GM18858 (cell line): Measurements from ENCODE around the gene TXNRD1.
"Not testable (repeated sequence)": the region's sequence is repeated elsewhere in the genome, so short reads cannot be mapped to it uniquely, and the experiment has no call there.

Experiments
- ATAC-seq: cut with Tn5 transposase; IDR thresholded peaks from one replicate; pipeline ENCODE4 v1.9.1; 2021; ENCODE audit not compliant: unreplicated experiment

TXNRD1 gene

DNA sequence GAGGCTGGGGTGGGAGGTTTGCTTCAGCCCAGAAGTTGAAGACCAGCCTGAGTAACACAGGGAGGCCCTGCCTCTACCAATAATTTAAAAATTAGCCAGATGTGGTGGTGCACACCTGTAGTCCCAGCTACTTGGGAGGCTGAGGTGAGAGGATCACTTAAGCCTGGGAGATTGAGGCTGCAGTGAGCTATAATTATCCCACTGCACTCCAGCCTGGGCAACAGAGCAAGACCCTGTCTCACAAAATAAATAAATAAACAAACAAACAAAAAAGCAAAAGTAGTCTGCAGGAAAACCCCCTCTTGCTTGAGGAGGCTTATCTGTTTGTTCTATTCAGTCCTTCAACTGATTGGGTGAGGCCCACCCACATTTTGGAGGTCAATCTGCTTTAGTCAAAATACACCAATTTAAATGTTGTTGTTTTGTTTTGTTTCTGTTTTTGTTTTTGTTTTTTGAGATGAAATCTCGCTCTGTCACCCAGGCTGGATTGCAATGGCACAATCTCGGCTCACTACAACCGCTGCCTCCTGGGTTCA lies 24.9 kb upstream of the TXNRD1 start:
- no peak for ATAC-seq

DNA sequence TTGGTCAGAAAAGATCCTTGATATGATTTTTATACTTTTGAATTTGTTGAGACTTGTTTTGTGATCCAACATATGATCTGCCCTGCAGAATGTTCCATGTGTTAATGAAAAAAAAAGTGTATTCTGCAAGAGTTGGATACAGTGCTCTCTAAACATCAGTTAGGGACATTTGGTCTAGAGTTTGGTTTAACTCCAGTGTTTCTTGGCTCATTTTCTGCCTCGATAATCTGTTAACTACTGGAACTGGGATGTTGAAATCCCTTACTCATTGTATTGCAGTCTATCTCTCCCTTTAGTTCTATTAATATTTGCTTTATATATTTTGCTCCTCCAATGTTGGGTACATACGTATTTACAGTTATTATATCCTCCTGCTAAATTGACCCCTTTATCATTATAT lies 18.3 kb upstream of the TXNRD1 start:
- no peak for ATAC-seq

DNA sequence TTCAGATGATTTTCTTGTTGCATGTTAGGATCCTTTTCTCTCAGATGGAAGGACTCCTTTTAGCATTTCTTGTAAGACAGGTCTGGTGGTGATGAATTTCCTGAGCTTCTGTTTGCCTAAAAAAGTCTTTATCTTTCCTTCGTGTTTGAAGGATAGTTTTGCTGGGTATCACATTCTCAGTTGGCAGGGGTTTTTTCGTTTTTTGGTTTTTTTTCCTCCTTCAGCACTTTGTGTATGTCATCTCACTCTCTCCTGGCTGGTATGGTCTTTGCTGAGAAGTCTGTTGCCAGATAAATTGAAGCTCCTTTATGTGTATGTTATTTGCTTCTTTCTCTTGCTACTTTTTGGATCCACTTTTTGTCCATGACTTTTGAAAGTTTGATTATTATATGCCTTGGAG lies 15.6 kb upstream of the TXNRD1 start:
- ATAC-seq: no peak

DNA sequence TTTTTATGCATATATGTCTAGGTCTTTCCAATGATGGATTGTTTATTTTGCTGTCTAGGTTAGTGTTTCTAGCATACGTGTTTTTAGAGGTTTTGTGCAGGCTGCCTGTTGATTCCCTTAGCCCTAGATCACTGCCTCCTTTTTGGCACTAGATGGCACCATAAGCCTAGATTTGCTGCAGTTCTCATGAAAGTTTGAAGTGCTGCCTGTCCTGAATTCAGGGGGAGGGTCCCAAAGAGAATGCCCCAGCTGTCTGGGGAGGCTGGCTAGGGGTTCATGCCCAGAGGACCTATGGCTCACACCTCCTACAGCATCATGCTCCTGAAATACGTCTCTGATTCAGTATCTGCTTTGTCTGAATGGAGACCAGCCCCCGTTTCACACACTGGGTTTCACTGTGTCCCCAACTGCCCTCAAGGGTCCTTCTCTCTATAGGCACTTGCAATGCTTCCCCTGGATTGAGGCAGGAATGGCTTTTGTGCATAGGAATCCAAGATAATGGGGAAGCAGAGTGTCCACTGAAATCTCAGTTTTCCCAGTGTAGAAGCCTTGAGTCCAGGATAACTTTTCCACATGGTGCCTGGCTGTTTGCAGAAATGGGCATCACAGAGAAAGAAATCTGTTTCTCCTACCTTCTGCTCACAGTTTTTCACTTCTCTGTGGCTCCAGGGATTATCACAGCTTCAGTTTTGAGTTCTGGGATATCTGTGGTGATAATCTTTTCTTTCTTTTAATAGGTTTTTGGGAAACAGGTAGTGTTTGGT lies 14.2 kb upstream of the TXNRD1 start:
- ATAC-seq: no peak

DNA sequence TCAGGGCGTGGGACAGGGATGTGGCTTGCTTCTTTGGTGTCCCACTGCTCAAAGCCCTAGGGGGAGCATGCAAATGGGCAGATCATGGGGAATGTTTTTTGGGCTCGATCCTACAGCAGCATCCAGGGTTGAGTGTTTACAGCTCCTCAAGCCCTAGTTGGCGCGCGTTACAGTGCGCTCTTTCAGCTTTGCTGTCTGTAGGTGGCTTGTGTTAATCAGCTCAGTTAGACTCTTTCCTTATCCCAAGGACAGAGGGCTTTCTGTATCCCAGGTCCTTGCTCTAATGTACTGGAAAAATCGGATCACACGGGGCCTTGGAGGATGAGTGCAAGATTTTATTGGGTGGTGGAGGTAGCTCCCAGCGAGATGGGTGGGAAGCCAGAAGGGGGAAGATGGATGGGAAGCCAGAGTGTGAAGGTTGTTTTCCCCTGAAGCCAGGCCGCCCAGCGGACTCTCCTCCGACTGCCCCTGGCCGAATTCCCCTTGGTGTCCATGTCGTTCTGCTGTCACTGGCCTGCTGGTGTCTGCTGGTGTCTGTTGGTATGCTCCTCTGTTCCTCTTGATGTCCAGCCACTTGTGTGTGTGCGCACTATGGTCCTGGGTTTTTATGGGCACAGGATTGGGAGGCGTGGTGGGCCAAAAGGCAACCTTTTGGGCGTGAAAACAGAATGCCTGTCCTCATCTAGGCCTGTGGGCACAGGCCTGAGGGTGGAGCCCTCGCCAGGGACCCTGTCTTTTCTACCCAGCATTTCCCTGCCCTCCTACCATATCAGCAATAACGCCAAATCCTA lies 10.7 kb upstream of the TXNRD1 start:
- no peak for ATAC-seq

DNA sequence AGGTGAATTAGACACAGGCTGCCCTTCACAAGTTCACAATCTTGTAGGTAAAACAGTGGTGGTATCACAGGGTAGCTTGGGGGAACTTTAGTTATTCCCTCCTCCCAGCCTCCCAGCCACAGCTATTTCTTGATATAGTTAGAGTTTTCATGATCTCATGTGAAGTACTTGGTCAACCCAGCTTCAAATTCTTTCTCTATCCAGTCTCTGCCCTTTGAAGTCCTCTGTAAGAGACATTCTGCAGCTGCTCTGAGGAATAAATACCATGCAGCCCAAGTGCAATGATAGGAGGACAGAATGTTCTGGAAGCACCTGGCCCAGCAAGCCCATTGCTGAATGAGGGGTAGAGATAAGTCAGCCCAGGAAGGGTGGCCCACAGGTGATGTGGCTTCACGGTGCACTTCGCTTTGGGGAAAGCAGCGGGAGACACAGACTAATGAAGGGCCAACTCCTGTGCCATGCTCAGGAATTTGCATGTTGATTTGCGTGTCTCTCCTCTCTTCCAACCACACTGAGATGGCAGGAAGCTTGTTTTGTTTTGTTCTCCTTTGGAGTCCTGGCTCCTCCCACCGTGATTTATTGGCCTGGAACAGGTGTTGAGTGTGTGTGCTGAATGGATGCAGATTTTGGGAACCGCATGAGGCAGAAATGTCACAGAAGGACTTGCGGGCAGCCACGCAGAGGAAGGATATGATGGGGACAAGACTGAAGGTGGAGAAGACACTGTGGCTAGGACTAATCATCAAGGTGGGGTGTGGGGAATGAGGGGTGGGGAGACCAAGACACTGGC lies 8.0 kb upstream of the TXNRD1 start:
- ATAC-seq: no peak

DNA sequence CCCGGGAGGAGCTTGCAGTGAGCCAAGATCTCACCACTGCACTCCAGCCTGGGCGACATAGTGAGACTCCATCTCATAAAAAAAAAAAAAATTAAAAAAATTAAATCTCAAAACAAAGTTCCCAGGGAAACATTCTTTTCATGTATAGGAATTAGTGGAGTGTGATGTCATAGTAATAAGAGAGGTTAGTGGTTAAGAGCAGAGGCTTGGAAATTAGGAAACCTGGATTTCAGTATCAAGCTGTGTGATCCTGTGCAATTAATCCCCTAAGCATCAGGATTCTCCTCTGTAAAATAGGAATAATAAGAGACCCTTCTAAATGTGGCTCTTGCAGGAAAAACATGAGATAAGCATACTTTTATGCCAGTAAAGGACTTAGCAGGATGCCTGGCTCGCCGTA lies 3.1 kb upstream of the TXNRD1 start:
- ATAC-seq: no peak

DNA sequence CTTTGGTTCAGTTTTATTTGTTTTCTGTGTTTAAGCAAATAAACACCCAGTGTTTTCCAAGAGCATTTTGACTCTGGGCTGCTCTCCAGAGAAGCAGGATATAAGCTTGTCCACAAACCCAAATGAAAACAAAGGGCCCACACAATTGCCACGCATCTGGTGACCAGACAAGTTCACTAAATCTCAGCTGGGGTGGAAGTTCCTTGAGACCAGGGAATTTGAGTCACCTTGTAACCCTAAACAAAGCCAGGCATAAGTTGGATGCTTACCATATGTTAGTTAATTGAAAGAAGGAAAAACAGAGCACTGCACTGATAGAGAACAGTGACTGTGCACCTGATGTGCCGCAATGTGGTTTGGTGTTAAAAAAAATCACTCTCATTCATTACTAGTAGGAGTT lies 1.6 kb upstream of the TXNRD1 start:
- ATAC-seq: no peak

DNA sequence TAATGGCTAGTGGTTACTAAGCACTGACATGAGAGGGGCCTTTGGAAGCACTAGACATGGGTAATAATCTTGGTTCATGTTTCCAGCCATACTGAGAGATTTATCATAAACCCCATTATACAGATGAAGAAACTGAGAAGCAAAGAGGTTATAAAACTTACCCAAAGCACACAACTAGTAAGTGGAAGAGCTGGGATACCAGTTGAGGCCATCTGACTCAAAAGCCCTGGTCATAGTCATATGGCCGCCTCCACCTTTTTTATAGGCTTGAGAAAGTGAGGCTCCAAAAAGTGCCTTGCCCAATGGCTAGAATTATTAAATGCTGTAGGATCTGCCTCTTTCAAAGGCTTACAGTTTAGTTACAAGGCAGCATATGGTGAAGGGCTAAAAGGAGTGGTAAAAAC lies 944 bp downstream of the TXNRD1 start:
- no peak for ATAC-seq

DNA sequence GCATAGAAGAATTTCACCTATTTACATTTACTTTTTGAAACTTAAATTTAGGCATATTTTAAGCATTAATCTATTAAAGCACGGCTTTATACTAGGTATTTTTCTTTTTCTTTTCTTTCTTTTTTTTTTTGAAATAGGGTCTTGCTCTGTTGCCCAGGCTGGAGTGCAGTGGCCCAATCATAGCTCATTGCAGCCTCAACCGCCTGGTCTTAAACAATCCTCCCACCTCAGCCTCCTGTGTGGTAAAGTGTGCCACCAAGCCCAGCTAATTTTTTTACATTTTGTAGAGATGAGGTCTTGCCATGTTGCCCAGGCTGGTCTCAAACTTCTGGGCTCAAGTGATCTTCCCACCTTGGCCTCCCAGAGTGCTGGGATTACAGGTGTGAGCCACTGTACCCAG lies 2.9 kb downstream of the TXNRD1 start:
- ATAC-seq: not testable (repeated sequence)

DNA sequence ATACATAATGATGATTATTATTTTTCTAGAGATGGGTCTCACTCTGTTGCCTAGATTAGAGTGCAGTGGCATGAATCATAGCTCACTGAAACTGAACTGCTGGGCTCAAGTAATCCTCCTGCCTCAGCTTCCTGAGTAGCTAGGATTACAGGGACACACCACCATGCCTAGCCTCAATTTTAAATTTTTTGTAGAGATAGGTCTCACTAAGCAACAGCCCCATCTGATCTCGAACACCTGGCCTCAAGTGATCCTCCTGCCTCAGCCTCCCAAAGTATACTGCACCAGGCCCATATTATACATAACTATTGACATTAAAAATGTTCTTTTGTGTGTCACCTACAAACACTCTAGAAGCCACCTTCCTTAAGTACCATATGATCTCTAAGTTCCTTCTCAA lies 3.4 kb downstream of the TXNRD1 start:
- ATAC-seq: no peak

DNA sequence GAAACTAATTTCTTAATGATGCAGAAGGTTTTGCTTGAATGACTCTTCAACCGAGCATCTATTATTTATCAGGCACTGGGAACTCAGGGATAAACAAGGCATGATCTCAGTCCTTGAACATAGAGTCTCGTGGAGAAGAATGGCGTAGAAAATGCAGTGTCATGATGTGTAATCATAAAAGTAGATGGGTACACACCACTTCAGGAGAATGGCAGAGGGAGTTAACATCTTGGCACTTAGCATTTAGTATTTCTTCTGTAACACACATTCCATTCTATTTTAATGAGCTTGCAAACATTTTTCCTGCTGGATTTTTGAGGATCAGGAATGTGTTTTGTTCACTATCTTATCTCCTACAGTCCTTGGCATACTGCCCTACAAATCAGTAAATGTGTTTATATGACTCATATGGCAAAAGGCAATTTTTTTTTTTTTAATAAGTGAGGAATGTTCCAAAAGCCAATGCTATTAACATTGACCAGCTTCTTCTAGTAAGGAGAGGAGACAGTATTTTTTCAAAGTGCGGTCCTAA lies 3.8 kb downstream of the TXNRD1 start:
- no peak for ATAC-seq

DNA sequence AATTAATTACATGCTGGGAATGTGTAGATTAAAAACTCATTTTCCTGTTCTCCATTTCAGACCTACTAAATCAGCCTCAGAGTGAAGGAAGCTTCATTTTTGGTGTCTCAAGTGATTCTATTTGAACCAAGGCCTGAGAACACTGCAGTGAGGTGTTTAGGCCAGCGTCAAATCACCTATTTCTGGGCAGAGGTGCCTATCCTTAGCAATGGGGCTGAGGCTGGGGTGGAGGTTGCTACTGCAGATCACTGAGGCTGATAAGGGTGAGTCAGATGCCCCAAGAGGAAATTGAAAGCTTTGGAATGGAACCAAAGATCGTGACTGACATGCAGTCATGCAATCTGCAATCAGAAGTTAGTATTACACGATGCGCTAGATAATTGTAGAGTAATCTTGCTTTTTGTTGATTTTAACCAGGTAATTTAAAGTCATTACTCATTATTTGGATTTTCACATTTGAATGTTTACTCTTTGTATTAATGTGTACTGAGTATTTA lies 4.4 kb downstream of the TXNRD1 start:
- no peak for ATAC-seq

DNA sequence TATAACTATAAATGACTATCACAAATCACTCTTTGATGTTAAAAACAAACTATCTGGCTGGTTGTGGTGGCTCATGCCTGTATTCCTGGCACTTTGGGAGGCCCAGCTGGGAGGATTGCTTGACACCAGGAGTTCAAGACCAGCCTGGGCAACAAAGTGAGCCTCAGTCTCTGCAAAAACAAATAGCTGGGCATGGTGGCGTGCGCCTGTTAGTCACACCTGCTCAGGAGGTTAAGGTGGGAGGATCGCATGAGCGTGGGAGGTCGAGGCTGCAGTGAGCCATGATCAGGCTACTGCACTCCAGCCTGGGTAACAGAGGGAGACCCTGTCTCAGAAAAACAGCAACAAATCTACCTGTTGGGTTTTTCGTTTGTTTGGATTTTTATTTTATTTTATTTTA lies 5.4 kb downstream of the TXNRD1 start:
- no peak for ATAC-seq

DNA sequence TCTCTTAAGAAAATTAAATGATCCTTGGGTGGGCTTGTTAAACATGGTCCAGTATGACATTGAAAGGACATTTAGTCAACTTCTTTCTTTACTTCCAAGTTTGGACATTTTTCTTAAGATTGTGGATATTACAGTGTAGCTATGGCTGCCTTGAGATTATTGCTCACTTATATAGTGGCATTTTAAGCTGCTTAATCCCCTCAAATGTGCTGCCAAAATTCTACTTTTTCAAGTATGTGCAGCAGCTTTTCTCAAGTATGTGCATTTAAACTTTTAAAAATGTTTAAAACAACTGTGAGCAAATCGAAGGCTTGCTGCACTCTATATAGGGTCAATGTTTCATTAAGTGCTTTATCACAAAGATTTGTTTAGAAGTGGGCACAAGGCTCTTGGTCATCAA lies 7.4 kb downstream of the TXNRD1 start:
- ATAC-seq: no peak

DNA sequence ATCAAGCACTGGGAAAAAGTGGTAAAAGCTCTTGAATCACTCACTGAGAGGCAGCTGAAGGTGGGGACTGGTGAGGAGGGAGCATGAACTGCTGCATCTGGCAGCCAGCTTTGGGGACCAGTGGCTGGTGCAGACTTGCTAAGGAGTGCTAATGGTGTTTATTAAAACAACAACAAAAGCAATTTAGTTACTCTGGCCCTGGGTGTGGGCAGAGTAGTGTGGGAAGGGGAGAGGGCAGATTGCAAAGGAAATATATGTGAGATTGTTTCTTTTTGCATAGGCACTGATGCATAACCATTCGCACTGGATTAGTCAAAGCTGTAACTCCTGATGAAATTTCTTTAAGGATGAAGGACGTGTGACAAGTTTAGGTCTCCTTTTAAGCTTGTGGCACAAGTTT lies 8.1 kb downstream of the TXNRD1 start:
- ATAC-seq: no peak

DNA sequence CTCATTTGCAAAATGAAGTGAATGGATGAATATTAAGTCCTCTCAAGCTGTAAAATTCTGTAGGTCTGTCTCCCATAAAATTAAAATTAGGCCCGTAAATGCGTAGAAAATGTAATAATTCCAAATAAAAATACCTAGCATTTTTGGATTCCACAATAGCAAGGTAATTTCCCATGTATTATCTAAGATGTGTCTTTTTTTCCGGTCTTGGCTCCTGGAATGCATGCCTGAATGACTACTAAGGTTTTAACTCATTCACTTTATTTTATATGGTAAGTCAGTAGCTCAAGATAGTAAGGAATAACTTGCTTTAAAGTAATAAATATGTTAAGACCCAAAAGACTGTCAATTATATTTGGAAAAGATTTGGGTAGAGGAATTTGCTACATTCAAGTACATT lies 11.1 kb downstream of the TXNRD1 start:
- ATAC-seq: no peak

DNA sequence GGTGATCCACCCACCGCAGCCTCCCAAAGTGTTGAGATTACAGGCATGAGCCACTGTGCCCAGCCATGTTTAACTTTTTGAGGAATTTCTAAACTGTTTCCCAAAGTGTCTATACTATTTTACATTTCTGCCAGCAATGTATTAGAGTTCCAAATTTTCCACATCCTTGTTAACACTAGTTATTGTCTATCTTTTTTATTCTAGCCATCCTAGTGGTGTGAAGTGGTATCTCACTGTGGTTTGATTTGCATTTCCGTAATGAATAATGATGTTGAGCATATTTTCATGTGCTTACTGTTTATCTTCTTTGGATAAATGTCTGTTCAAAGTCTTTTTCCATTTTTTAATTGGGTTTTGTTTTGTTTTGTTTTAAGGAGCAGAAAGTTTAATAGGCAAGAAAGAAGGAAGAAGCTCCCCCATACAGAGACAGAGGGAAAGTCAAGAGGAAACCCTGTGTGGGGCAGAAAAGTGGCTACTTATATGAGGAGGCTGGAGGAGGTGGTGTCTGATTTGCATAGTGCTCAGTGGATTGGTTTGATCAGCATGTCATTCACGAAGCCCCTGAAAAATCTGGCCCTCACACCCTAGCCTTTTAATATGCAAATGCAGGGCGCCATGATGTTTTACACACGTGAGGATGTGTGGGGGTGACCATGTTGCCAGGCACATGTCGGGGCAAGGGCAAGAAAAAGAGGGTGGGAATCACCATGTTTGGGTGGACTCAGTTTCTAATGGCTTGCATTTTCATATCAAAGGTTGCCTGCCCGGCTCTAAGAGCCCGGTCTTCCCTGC lies 14.9 kb downstream of the TXNRD1 start:
- no peak for ATAC-seq

DNA sequence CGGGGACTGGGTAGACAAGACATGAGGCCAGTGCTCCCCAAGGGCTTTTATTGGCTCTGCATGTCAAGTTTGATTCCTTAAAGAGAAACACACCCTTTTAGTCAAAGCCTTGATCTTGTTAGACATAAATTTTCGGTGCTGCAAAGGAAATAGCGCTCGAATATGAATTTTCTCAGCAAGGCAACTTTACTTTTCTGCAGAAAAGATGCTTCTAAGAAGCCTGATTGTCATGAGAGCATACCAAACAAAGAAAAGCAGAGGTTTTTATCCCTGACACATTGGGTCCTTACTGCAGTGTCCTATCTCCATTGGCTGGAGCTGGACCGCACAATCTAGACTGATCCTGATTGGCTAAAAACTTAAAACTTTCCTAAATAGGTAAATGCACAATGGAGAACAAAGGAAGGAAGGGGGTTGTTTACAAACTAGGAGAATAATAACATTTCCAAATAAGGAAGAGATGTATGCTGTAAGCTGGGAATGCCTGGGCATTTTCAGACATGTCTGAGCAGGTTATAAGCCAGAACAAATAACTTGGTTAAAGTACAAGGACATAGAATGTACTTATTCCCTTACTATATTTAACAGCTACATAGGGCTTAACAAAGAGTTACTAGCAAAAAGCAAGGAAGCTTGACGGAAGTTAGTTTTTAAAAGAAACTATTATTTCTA lies 17.2 kb downstream of the TXNRD1 start:
- ATAC-seq: no peak
